Measurements from ENCODE around the gene SLC12A7. TPM values are rescaled to one million over a fixed set of nuclear protein-coding genes. Genes with fewer than 3 reads are reported as not detected.

SLC12A7 gene
- total and polyA plus RNA-seq, 7 donors: 7.2 to 54.3 (median 16.8) TPM

- TF ChIP-seq CTCF (IDR thresholded peaks at IDR 0.05) (no peak), EP300 (IDR thresholded peaks at IDR 0.05) (no peak), POLR2A (IDR thresholded peaks at IDR 0.05) (no peak), POLR2AphosphoS5 (IDR thresholded peaks at IDR 0.05) (no peak)
- Histone ChIP-seq H3K4me3 (no peak overlapping the region), H3K4me1 (no peaks in the 10 kb centered on the region), H3K9me3 (no peaks in the 10 kb centered on the region), H3K27me3 (no peaks in the 10 kb centered on the region), H3K36me3 (peaks cover 31 to 84% (median 51%) of the 10 kb centered on the region in 4 donors), H3K27ac (no peak overlapping the region)
- intact Hi-C loops (cut with DNase I): no loop called here
- DNase-seq: no peak
- 21 to 65% methylated on average over 15 of the region's 15 CpGs for WGBS, 2 donors
These were observed 22.2 kb downstream of the SLC12A7 start for GRCh38 chr5:1089621-1090040.

GRCh38 chr5:1089146-1089545 is 22.7 kb downstream of the SLC12A7 start:
- peaks cover 36 to 89% (median 55%) of the 10 kb centered on the region in 4 donors for H3K36me3 ChIP-seq
- 66 to 79% methylated on average over 11 of the region's 11 CpGs for WGBS, 2 donors
- H3K27ac ChIP-seq: no peak overlapping the region
- no peaks in the 10 kb centered on the region for H3K4me1 ChIP-seq
- intact Hi-C loops (cut with DNase I): no loop called here
- DNase-seq: no peak
- H3K9me3 ChIP-seq: no peaks in the 10 kb centered on the region
- no peaks in the 10 kb centered on the region for H3K27me3 ChIP-seq
- H3K4me3 ChIP-seq: no peak overlapping the region
- no peak for TF ChIP-seq CTCF (IDR thresholded peaks at IDR 0.05)
- TF ChIP-seq EP300 (IDR thresholded peaks at IDR 0.05): no peak
- no peak for TF ChIP-seq POLR2A (IDR thresholded peaks at IDR 0.05)
- TF ChIP-seq POLR2AphosphoS5 (IDR thresholded peaks at IDR 0.05): no peak

DNA sequence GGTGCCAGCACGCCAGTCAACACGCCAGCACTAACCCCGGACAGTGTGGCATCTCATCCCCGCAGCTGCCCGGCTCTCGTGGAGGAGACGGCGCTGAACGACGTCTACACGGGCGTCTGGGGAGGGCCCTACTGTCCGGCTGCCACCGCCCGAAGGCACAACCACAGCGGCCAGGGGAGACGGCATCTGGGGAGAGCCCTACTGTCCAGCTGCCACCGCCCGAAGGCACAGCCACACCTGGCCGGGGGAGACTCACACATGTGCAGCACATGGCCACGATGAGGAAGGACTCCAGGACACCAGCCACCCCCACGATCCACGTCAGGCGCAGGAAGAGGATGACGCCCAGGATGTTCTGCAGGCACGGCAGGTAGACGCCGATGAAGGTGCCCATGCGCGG is 23.1 kb downstream of the SLC12A7 start:
- no peaks in the 10 kb centered on the region for H3K4me1 ChIP-seq
- no peak overlapping the region for H3K27ac ChIP-seq
- no peaks in the 10 kb centered on the region for H3K9me3 ChIP-seq
- H3K4me3 ChIP-seq: no peak overlapping the region
- intact Hi-C loops (cut with DNase I): no loop called here
- no peak for DNase-seq
- H3K36me3 ChIP-seq: peaks cover 40 to 89% (median 57%) of the 10 kb centered on the region in 4 donors
- no peaks in the 10 kb centered on the region for H3K27me3 ChIP-seq
- 94% methylated on average over 30 of the region's 30 CpGs for WGBS, 2 donors
- no peak for TF ChIP-seq POLR2A (IDR thresholded peaks at IDR 0.05)
- no peak for TF ChIP-seq EP300 (IDR thresholded peaks at IDR 0.05)
- no peak for TF ChIP-seq CTCF (IDR thresholded peaks at IDR 0.05)
- TF ChIP-seq POLR2AphosphoS5 (IDR thresholded peaks at IDR 0.05): no peak

DNA sequence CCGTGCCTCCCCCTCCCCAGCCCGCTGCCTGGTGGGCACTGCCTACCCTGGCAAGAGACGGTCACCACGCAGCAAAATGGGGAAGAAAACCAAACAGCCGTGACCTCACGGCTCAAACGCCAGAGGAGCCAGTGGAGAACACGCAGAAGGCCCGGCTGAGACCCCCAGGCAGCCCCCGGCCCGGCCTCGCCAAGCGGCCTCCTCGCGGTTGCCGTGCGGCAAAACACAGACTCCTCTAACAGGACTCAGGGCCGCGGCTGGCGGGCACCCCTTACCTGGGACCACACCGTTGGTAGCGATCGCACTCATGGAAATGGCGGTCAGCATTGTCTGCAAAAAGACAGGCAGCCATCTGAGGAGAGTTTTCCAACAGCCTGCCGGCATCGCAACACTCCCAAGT is 23.8 kb downstream of the SLC12A7 start:
- H3K4me3 ChIP-seq: no peak overlapping the region
- H3K27ac ChIP-seq: no peak overlapping the region
- H3K9me3 ChIP-seq: no peaks in the 10 kb centered on the region
- TF ChIP-seq CTCF (IDR thresholded peaks at IDR 0.05) (no peak), EP300 (IDR thresholded peaks at IDR 0.05) (no peak), POLR2AphosphoS5 (IDR thresholded peaks at IDR 0.05) (no peak), POLR2A (IDR thresholded peaks at IDR 0.05) (no peak)
- H3K4me1 ChIP-seq: no peaks in the 10 kb centered on the region
- peaks cover 40 to 89% (median 56%) of the 10 kb centered on the region in 4 donors for H3K36me3 ChIP-seq
- intact Hi-C loops (cut with DNase I): no loop called here
- H3K27me3 ChIP-seq: no peaks in the 10 kb centered on the region
- DNase-seq: no peak
- 96 to 97% methylated on average over 26 of the region's 26 CpGs for WGBS, 2 donors

DNA sequence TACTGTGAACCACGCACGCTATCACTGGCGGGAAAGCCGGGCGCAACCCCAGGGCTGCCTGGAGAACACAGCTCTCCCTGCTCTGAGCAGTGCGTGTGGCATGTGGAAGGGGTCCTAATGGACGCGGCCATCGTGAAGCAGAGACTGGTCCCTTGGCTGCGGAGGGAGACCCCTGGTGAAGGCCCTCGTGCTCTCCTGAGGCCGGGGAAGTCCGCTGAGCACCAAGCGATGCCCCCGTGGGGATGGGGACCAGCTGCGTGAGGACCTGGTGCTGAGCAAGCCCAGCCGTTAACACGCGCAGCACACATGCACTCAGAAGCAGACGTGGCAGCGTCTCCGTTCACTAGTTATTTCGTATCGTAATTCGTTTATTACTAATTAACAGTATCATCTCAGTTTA is 24.4 kb downstream of the SLC12A7 start:
- 96 to 97% methylated on average over 25 of the region's 25 CpGs for WGBS, 2 donors
- H3K27ac ChIP-seq: no peak overlapping the region
- no peak for DNase-seq
- H3K27me3 ChIP-seq: no peaks in the 10 kb centered on the region
- no peaks in the 10 kb centered on the region for H3K4me1 ChIP-seq
- H3K9me3 ChIP-seq: no peaks in the 10 kb centered on the region
- H3K36me3 ChIP-seq: peaks cover 39 to 85% (median 53%) of the 10 kb centered on the region in 4 donors
- no peak for TF ChIP-seq POLR2A (IDR thresholded peaks at IDR 0.05)
- TF ChIP-seq POLR2AphosphoS5 (IDR thresholded peaks at IDR 0.05): no peak
- no peak for TF ChIP-seq EP300 (IDR thresholded peaks at IDR 0.05)
- TF ChIP-seq CTCF (IDR thresholded peaks at IDR 0.05): no peak
- intact Hi-C loops (cut with DNase I): no loop called here
- H3K4me3 ChIP-seq: no peak overlapping the region

All from sigmoid colon (tissue), 7 donors.